HG03280 (cell line): ENCODE data around the gene SCCPDH.
A peak's percentile ranks its signal among the peaks of the same experiment; 100 is the strongest.

Experiments used
- ATAC-seq: cut with Tn5 transposase; IDR thresholded peaks from one replicate; pipeline ENCODE4 v1.9.1; 2021; ENCODE audit warnings: mild to moderate bottlenecking, moderate library complexity; ENCODE audit not compliant: unreplicated experiment

Gene SCCPDH

GRCh38 chr1:246748867-246749266 is 24.7 kb downstream of the SCCPDH start:
- ATAC-seq, result no peak

GRCh38 chr1:246750752-246751151 is 26.5 kb downstream of the SCCPDH start:
- no peak for ATAC-seq

- ATAC-seq, result peak; percentile 95
Observed at GRCh38 chr1:246753670-246754535, 29.7 kb downstream of the SCCPDH start.

GRCh38 chr1:246755419-246755818 is 31.2 kb downstream of the SCCPDH start:
- no peak for ATAC-seq

GRCh38 chr1:246760422-246761347 is 36.5 kb downstream of the SCCPDH start:
- ATAC-seq, result no peak

GRCh38 chr1:246761396-246761795 is 37.2 kb downstream of the SCCPDH start:
- ATAC-seq, result no peak

- no peak for ATAC-seq
Observed at GRCh38 chr1:246765521-246765920, 41.3 kb downstream of the SCCPDH start.

- ATAC-seq, result no peak
Observed at GRCh38 chr1:246768403-246769020, 44.3 kb downstream of the SCCPDH start.

- no peak for ATAC-seq
Observed at GRCh38 chr1:246769306-246769705, 45.1 kb downstream of the SCCPDH start.

GRCh38 chr1:246771366-246771765 is 47.2 kb downstream of the SCCPDH start:
- ATAC-seq, result no peak

- ATAC-seq, result no peak
Observed at GRCh38 chr1:246772686-246773085, 48.5 kb downstream of the SCCPDH start.

GRCh38 chr1:246773213-246773641 is 49.0 kb downstream of the SCCPDH start:
- peak; percentile 99 for ATAC-seq

GRCh38 chr1:246775531-246776385 is 51.5 kb downstream of the SCCPDH start:
- no peak for ATAC-seq

- ATAC-seq, result no peak
Observed at GRCh38 chr1:246776923-246777322, 52.7 kb downstream of the SCCPDH start.

- ATAC-seq, result no peak
Observed at GRCh38 chr1:246778663-246779062, 54.5 kb downstream of the SCCPDH start.

- ATAC-seq, result no peak
Observed at GRCh38 chr1:246779561-246780175, 55.5 kb downstream of the SCCPDH start.

- no peak for ATAC-seq
Observed at GRCh38 chr1:246780264-246780663, 56.1 kb downstream of the SCCPDH start.

GRCh38 chr1:246781212-246781611 is 57.0 kb downstream of the SCCPDH start:
- ATAC-seq, result no peak

GRCh38 chr1:246782120-246782900 is 58.1 kb downstream of the SCCPDH start:
- peak; percentile 43 for ATAC-seq
